GM18519 (cell line): ENCODE measurements around the gene HOXB13.

ENCODE experiments used
- ATAC-seq: cut with Tn5 transposase; IDR thresholded peaks from one replicate; pipeline ENCODE4 v1.9.1; 2021; ENCODE audit warnings: mild to moderate bottlenecking, moderate library complexity; ENCODE audit not compliant: unreplicated experiment, low FRiP score

Gene HOXB13

DNA sequence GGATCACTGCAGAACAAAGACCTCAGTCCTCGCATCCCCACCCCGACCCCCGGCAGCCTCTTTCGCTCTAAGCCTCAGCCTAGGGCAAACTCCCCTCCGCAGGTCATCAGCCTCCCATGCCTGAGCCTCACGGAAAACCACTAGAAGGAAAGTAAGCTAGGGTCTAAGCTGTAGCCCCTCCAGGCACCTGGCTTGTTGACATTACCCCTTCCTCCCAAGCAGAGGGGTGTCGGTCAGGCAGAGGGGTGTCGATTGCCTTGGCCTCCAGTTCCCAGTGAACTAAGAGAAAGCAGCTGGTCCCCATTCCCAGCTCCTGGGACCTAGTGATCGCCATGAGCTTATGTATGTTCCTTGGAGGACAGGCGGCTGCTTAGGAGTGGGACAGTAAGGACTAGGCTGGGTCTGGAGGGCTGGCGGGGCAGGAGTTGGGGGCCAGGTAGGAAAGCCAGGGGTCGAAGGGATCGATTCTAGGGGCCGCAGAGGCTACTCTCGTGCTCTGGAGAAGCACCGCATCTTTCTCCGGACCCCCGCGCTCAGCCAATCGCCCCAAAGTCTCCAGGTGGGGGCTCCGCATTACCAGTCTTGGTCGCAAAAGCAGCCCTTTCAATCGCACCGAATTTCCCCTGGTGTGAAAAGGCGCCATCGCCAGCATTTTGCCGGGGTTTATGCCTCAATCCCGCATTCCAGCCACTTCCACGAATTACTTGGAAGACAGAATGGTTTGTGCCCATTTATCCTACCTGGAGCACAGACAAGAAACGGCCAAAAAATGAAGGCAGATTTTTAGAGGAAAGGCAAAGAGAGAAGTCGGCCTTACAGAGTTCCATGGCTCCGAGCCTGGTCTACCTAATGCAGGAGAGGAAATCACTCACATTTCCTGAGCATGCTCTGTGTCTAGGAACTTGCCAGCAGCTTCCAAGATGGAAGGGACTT, 21.3 kb upstream of the HOXB13 start:
- no peak for ATAC-seq

DNA sequence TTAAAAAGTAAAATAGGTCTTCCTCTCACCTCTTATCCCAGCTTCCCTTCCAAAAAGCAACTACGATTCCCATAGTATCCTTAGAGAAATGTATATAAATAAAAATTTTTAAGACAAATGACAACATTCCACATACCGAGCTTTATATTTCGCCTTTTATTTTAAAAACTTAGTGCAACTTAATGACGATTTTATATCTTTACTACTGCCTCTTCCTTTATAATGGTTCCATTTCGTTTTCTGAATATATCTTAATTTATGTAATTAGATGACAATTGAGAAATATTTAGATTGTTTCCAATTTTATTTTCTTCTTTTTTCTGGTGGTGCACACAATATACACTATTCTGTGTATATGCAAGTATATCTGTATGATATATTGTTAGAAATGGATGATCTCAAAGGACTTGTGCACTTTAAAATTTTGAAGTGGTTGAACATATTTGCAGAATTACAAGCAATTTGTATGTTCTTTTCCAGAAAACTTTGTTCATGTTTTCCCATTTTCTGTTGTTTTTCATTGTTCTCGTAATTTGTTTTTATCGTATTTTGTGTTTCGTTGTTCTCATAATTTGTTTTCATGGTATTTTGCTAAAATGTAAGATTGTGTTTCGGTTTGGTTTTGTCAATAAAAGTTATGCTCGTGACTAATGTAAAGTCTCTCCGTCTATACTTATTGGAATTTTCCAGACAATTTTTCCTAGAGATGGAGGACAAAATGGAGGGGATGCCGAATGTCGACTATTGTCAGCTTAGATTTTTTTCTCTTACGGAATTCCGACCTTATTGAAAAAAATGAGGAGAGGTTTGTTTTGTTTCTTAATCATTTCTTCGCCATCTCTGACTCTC, 20.4 kb upstream of the HOXB13 start:
- ATAC-seq = no peak

DNA sequence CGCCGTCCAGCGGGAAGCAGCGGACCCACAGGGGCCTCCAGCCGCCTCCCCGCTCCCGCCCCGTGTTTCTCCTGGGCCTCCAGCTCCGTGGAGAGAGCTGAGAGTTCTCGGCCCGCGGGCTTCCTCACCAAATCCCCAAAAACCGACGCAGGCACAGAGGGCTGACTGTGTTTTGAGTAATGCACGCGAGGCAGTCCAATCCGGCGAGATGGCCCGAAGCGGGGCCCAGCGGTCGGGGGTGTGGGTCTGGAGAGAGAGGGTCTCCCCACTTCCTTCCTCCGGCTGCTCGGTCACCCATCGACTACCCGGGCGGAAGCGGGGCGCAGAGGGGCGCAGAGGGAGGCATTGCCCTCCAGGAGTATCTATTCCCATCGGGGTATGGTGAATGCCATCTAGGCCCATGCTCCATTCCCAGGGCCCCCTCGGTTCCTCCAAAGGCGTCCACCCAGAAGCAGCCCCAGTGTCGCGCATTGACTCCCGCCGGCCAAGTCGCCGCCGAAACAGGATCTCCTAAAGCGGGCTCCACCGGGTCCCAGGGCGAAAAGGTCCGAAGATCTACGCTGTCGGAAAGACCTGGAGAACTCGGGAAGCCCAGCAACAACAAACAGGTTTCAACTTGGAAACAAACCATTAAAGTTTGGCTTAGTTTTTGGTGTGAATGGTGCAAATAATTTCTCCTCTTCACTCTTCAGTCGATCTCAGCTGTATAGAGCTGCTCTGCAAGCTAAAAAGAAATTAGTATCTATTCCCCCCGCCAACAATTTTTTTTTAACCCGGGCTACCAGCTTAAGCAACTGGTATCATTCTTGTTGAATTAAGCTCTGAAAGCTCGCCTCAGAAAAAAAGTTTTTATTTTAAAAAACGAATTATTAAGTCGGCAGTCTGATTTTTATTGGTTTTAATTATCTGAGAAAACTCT, 19.2 kb upstream of the HOXB13 start:
- no peak for ATAC-seq

DNA sequence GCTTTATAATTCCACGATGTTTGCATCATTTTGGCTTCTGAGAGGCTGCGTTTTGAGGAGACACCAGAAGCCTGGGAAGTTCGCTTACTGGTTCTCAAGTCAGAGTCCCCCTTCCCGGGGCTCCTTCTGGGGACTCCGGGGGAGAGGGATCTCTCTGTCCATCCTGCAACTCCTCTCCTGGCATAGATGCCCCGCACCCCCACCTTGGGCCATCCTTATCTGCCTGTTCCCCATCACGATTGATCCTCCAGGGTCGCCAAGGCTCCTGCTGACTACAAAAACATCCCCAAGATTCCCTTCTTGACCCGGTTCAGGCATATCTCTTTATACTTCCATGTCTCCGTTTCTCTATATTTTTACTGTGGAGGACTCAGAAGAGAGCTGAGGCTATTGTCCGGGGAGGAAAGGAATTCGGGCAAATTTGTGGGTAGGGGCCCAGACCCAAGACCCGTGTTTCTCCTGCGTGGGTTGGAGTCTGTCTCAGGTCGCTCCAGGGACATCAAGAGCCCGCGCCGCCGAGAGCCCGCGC, 18.4 kb upstream of the HOXB13 start:
- ATAC-seq = no peak

DNA sequence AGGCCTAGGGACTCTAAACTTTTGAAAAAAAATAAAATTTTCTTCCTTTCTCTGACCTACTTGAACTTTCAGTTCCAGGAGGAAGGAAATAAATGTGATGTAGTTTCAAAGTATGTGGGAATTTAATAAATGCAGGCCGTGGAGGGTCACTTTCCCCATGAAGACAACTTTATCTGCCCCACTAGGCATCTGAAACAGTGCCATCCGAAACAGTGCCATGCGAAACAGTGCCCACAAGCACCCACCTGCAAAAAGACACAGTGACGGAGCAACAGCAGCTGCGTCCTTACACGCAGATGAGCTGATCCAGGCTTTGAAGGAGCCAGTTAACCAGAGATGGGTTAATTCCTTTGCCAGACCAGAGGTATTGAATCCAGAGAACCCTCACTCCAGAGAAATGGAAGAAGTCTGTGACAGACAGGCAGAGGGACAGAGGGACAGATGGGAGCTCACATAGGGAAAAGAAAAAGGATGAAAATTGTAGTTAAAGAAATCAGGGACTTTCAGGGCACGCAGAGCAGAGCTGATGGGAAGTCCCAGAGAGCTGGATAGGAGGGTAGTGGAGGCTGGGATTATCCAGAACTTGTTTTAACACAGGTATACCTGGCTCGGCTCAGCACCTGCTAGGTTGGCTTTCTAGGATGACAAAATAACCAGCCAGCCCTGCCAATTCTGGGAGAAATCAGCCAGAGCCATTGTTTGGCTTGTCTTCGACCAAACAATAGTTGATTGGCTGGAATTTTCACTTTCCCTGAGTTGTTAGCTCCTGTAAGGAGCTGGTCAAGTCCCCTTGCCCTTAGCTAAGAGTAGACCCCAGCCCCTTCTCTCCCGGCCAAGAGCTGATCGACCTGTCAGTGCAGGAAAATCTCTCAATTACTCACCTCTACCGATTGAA, 17.1 kb upstream of the HOXB13 start:
- ATAC-seq = no peak

DNA sequence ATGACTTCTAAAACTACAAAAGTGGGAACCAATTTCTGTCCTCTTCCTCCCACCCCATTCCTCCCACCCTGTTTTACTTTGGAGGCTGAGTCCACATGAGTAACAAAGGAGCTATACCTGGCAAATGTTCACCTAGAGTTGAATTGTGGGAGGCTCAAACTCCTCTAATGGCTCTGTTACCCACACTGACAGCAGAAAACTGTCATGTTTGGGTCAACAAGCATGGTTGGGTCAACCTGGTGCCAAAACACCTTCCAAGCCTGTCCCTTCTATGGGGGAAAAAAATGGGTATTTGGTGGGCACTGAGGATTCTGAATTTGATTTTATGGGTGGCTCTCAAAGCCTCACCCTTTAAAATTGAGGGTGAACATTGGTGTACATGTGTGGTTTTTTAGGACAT, 12.0 kb upstream of the HOXB13 start:
- ATAC-seq = no peak

DNA sequence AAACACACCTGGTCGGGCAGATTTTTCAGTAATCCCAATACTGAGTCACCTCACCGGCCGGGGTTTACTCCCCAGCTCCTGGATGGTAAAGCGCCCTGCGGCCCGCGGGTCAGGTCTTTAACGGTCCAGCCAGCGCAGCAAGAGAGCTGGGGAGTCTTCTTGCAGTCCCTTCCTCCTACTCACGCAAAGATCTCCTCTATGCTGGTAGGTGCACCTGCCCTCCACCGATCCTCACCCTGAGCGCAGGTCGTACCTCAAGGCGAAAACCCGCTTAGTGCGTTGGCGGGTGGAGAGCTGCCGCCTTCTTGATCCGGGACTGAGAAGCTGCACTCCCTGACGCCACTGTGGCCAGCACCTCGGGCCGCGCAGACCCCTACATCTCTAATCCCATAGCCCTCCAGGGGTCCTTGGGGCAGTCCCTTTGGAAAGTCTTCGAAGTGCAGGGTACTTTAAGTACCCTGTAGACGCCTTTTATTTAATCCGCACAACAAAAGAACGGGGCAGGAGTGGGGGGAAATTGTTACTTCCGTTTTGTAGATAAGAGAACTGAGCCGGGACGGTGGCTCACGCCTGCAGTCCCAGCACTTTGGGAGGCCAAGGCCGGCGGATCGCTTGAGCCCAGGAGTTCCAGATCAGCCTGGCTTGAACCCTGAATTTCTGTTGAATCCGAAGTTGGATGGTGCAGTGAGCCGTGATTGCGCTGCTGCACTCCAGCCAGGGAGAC, 10.4 kb upstream of the HOXB13 start:
- no peak for ATAC-seq

DNA sequence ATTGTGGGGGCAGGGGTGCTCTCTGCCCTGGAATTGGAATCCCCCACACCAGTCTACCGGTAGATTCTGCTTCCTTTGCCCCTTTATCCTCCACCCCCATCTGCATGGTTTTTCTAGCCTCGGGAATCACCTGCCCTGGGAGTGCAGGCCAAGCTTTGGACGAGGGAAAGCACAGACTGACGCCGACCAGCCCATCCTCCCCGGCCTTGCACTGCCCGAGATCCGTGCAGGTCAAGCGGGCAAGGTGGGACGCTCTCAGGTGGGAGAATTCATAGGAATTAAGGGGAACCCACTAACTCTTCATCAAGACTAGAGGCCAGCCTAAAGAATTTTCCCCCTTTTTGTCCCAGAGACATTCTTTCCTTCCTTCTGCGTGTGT, 9.9 kb upstream of the HOXB13 start:
- no peak for ATAC-seq

DNA sequence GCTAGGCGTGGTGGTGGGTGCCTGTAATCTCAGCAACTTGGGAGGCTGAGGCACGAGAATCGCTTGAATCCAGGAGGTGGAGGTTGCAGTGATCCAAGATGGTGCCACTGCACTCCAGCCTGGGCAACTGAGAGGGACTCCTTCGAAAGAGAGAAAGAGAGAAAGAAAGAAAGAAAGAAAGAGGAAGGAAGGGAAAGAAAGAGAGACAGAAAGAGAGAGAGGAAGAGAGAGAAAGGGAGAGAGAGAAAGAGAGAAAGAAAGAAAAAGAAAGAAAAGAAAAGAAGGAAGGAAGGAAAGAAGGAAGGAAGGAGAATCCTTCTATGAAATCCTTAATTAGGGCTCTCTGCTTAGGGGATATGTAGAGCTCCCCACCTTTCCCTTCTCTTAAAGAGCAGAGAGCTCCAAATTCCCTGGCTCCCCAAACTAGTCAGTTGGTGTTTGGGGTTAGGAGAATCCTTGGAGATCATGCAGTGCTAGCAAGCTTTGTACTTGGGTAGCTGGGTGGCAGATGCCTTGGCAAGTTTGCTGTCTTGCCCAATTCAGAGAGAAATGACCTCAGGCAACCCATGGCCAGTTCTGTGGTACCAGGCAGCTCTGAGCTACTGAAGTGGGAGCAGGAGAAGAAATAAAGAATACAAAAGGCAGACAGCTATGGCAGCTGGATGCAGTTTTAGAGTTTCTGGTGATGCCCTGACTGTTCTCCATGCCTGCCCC, 8.9 kb upstream of the HOXB13 start:
- no peak for ATAC-seq

DNA sequence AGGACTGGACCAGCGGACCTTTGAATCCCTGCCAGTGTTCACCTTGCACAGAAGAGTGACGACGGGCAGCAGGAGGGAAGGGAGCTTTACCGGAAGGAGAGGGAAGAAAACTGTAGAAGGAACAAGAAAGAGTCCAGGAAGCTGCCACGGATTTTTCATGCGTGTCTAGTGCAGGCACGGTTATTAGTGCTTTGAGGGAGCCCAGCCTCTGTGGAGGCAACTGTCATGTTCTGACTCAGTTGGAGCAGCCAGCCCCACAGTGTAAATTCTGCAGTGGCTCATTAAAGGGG, 6.5 kb upstream of the HOXB13 start:
- no peak for ATAC-seq

DNA sequence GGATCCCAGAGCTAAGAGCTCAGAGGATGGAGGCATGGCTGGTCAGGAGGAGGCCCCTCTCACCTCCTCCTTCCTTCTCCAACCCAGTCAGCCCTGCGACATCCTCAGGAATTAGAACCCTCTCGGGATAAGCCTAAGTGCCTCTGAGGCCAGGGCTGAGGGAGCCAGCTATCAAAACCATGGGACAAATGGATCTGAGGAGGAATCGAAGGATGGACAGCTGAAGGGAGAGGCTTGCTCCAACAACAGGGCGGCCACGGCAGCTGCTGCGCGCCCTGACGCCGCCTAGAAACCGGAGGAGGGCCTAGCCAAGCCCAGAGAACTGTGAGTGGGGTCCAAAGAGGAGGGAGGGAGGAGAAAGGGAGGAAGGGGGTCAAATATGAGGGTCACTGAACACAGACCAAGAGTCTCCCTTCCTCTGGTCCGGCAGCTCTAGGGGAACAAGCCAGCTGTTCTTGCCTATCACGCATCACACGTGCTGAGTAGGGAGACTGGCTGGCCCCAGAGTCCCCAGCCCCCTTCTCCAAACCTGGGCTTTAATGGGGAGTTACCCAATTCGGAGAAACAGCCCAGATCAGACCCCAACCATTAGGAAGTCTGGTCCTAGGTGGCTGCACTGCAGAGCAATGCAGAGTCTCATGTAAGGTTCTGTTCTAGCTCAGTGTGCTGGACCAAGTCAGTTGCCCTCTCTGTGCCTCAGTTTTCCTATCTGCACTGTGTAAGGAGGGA, 5.9 kb upstream of the HOXB13 start:
- ATAC-seq = no peak

DNA sequence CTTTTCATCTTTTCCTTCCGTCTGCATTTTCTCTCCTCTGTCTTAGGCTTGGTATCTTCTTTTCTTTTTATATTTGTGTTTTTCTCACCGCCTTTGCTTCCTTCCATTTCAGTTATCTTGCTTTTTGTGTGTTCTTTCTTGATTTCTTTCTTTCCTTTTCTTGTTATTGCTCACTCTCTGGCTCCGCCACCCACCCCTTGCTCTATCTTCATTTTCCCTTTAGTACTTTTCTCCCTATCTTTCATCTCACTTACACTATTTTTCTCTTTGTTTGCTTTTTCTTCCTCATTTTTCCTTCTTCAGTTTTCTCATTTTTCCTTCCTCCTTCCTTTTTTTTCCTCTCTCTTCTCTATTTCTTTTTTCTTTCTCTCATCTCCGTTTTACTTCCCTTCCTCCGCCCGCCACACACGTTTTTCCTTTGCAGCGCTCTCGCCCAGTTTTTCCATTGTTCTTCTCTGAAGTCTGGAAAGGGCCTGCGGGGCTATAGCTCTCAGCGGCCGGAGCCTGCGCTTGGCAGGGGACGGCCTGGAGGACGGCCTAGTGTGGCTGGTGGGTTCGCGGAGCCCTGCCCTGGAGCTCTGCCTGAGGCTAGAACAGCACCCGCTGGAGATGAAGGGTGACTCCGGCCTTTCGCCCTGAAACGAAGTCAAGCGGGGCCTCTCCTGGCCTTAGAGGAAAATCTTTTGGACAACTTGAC, 5.2 kb upstream of the HOXB13 start:
- no peak for ATAC-seq

DNA sequence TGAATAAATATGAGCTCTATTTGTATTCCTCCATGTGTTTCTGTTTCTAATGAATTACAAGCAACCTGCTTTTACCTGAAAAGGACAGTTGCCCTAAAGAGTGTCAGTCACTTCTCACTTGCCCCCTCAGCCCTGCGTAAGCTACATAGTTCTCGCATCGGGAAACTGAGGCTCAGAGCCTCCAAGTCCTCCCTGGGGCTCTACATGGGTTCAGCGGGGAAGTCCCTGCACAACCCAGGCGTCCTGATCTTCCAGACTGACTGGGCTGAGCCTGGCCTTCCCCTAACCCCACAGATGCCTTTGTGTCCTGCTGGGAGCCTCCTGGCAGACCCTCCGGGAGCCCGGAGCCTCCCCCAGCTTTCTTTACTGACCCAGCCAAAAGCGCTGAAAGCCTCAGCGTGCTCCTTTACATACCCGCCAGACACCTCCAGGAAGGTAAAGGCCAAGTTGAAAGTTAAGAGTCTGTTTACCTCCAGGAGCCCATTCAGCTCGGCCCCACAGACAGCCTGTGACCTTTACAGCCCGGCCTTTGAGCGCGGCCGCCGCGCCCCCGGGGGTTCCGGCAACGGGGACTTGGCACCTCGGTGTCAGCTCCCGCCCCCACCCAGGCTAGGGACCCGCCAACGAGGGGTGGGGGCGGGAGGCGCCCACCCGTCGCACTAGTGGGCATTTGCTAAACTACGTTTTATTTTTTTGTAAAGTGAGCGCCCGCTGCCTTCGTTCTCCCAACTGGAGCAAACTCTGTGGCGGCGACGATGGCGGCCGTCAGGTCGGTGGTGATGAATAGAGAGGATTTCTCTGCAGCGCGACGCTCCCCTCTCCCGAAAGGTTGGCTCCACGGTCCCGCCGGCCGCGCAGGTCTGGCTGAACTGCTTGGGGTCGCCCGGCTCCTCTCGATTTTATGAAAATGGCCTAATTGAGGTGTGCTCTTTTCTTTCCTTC, 4.4 kb upstream of the HOXB13 start:
- no peak for ATAC-seq

DNA sequence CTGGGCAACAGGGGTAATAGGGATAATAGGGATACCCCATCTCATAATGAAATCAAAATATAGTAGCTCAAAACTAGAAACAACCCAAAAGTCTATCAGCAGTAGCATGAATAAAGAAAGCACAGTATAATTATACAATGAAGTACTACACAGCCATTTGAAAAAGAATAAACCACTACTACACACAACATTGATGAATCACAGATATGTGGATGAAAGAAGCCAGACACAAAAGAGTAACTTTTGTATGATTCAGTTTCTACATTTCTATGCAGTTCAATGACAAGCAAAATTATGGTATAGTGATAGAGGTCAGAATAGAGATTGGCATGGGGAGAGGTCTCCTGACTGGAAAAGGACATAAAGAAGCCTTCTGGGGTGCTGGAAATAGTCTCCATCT, 2.8 kb upstream of the HOXB13 start:
- no peak for ATAC-seq

DNA sequence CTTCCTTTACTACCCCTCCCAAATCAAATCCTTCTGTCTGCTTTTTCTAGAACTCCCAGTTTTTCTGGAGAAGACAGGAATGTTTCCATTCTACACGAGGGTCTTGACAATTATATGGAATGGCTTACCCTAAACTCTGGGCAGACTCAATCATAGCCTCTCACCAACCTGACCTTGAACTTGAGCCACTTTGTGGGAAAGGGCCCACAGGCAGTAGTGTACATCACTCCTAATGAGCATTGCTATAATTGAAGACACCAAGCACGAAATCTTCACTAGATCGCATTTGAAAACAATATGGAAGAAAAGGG, 1.6 kb upstream of the HOXB13 start:
- no peak for ATAC-seq
